Lung (tissue), 12 donors: Measurements from ENCODE around the gene PDE4B. TPM values are rescaled to one million over a fixed set of nuclear protein-coding genes. Genes with fewer than 3 reads are reported as not detected.

Experiments used
- ATAC-seq: fragments of 200-7000 bp; cut with Tn5 transposase; one replicate; pipeline ENCODE4 v1.9.1; 2020; ENCODE audit warnings: moderate number of reproducible peaks; ENCODE audit not compliant: insufficient read depth, low FRiP score
- DNase-seq, 3 donors: peaks; one replicate each; pipeline ENCODE4 v3.0.0-alpha.2; 2013 to 2017
- H3K27ac ChIP-seq, 2 donors: one replicate each; pipeline ENCODE4 v1.5.1; 2013; ENCODE audit warnings: mild to moderate bottlenecking in 2 of 2, moderate library complexity in 2 of 2, control low read depth in 1 of 2, inconsistent platforms in 1 of 2, low read depth in 1 of 2, low read length in 1 of 2
- H3K27me3 ChIP-seq, 3 donors: one replicate each; pipeline ENCODE4 v1.5.1; 2013; ENCODE audit warnings: low read length in 2 of 3; ENCODE audit not compliant: control insufficient read depth in 3 of 3, insufficient read depth in 3 of 3
- H3K36me3 ChIP-seq, 4 donors: one replicate each; pipeline ENCODE4 v1.5.1; 2013; ENCODE audit warnings: low read length in 4 of 4, mild to moderate bottlenecking in 1 of 4, moderate library complexity in 1 of 4; ENCODE audit not compliant: control insufficient read depth in 4 of 4, insufficient read depth in 4 of 4
- H3K4me1 ChIP-seq, 5 donors: one replicate each; pipeline ENCODE4 v1.5.1; 2013; ENCODE audit warnings: low read length in 5 of 5, mild to moderate bottlenecking in 2 of 5, moderate library complexity in 1 of 5; ENCODE audit not compliant: control insufficient read depth in 5 of 5, insufficient read depth in 5 of 5
- H3K4me3 ChIP-seq: one replicate; pipeline ENCODE4 v1.5.1; 2013; ENCODE audit warnings: mild to moderate bottlenecking, control low read depth, moderate library complexity
- H3K9ac ChIP-seq, 2 donors: one replicate each; pipeline ENCODE4 v1.5.1; 2013; ENCODE audit warnings: low read length in 2 of 2, control low read depth in 1 of 2; ENCODE audit not compliant: insufficient read depth in 1 of 2
- H3K9me3 ChIP-seq, 4 donors: one replicate each; pipeline ENCODE4 v1.5.1; 2013; ENCODE audit warnings: low read length in 3 of 4, mild to moderate bottlenecking in 1 of 4, moderate library complexity in 1 of 4; ENCODE audit not compliant: control insufficient read depth in 4 of 4, insufficient read depth in 3 of 4
- CTCF ChIP-seq: IDR thresholded peaks from 2 replicates; pipeline ENCODE4 v1.5.1; 2012; ENCODE audit warnings: mild to moderate bottlenecking; ENCODE audit errors: control extremely low read depth, extremely low read depth
- WGBS, 2 donors: extraction: QIAGEN DNeasy Blood & Tissue Kit; methylation state at CpG; one replicate each; pipeline ENCODE4 v1.1.7; 2013; 5-methylcytosine and 5-hydroxymethylcytosine counted together
- polyA plus RNA-seq, 2 donors: library from polyadenylated mRNA; stranded (reverse); fragments of 200-250 nt; gene quantifications; one replicate each; pipeline ENCODE4 v1.2.1, GENCODE V29; 2013
- total RNA-seq, 2 donors: library from RNA; depleted of rRNA in 1 of 2; stranded (reverse); fragments of >200 nt in 1 of 2; gene quantifications; one replicate each; pipeline ENCODE4 v1.2.1, GENCODE V29; 2014 to 2021
- donor health status: control.
- donor health status: control.
- donor health status: Bipolar disorder and iron deficiency.
- donor health status: healthy.
- donor health status: DM: yes; HTN: yes; CAD: no.

PDE4B gene
- total and polyA plus RNA-seq, 4 donors: 4.0 to 96.2 (median 20.2) TPM

- ATAC-seq (no peak), DNase-seq (no peak)
- no peak overlapping the region for H3K9ac ChIP-seq
- 55 to 76% methylated on average over 2 of the region's 2 CpGs for WGBS, 2 donors
- no peaks in the 10 kb centered on the region for H3K36me3 ChIP-seq
- no peak overlapping the region for H3K27ac ChIP-seq
- H3K4me3 ChIP-seq: no peak overlapping the region
- H3K9me3 ChIP-seq: peaks cover 0 to 1% (median 0%) of the 10 kb centered on the region in 4 donors
- H3K27me3 ChIP-seq: no peaks in the 10 kb centered on the region
- H3K4me1 ChIP-seq: peaks cover 1 to 24% (median 4%) of the 10 kb centered on the region in 5 donors
- no peak for TF ChIP-seq CTCF
These were observed 534.9 kb downstream of the PDE4B start for GRCh38 chr1:66327588-66327987.

GRCh38 chr1:66328896-66329295 is 536.2 kb downstream of the PDE4B start:
- no peak for TF ChIP-seq CTCF
- ATAC-seq: no peak
- H3K36me3 ChIP-seq: no peaks in the 10 kb centered on the region
- H3K9ac ChIP-seq: no peak overlapping the region
- H3K27ac ChIP-seq: no peak overlapping the region
- H3K4me1 ChIP-seq: peaks cover 1 to 38% (median 5%) of the 10 kb centered on the region in 5 donors
- H3K27me3 ChIP-seq: no peaks in the 10 kb centered on the region
- no peak overlapping the region for H3K4me3 ChIP-seq
- peaks cover 0 to 1% (median 0%) of the 10 kb centered on the region in 4 donors for H3K9me3 ChIP-seq
- no peak for DNase-seq
- WGBS, 2 donors: 71 to 90% methylated on average over 3 of the region's 3 CpGs

GRCh38 chr1:66330722-66331141 is 538.0 kb downstream of the PDE4B start:
- H3K4me3 ChIP-seq: no peak overlapping the region
- DNase-seq: peak in 1 of 3 donors; percentile 18
- H3K9ac ChIP-seq: no peak overlapping the region
- H3K27ac ChIP-seq: peak overlapping the region; percentile 35 to 67
- no peaks in the 10 kb centered on the region for H3K36me3 ChIP-seq
- no peaks in the 10 kb centered on the region for H3K27me3 ChIP-seq
- no peak for TF ChIP-seq CTCF
- H3K9me3 ChIP-seq: no peaks in the 10 kb centered on the region
- WGBS, 2 donors: 10 to 19% methylated on average over 4 of the region's 4 CpGs
- H3K4me1 ChIP-seq: peaks cover 2 to 44% (median 10%) of the 10 kb centered on the region in 5 donors
- no peak for ATAC-seq
